Small intestine (tissue), 7 donors: Measurements from ENCODE around the gene KCTD2. TPM values are rescaled to one million over a fixed set of nuclear protein-coding genes. Genes with fewer than 3 reads are reported as not detected.
"Not testable (repeated sequence)": the region's sequence is repeated elsewhere in the genome, so short reads cannot be mapped to it uniquely, and the experiment has no call there.

Experiments
- DNase-seq, 2 donors: peaks; one replicate each; pipeline versions ENCODE4 v3.0.0 to v3.0.0-alpha.2; 2013
- FAIRE-seq: peaks from 2 replicates; lab custom pipeline; 2012; peaks lifted over from hg19 to GRCh38; lab: Jason Lieb, UNC
- H3K27ac ChIP-seq, 3 donors: one replicate each; pipeline ENCODE4 v1.5.1; 2013; ENCODE audit warnings: low read length in 2 of 3, mild to moderate bottlenecking in 2 of 3, control low read depth in 1 of 3, inconsistent platforms in 1 of 3, low read depth in 1 of 3, moderate library complexity in 1 of 3
- H3K27me3 ChIP-seq, 3 donors: one replicate each; pipeline ENCODE4 v1.6.1; 2013; ENCODE audit warnings: low read length in 3 of 3, inconsistent platforms in 1 of 3; ENCODE audit not compliant: control insufficient read depth in 3 of 3, insufficient read depth in 3 of 3
- H3K36me3 ChIP-seq, 3 donors: one replicate each; pipeline ENCODE4 v1.6.1; 2013; ENCODE audit warnings: low read length in 3 of 3, inconsistent platforms in 1 of 3, low read depth in 1 of 3, mild to moderate bottlenecking in 1 of 3, moderate library complexity in 1 of 3; ENCODE audit not compliant: control insufficient read depth in 3 of 3, insufficient read depth in 2 of 3
- H3K4me1 ChIP-seq, 3 donors: one replicate each; pipeline ENCODE4 v1.6.1; 2013; ENCODE audit warnings: low read length in 2 of 3, inconsistent platforms in 1 of 3, low read depth in 1 of 3, mild to moderate bottlenecking in 1 of 3, moderate library complexity in 1 of 3; ENCODE audit not compliant: control insufficient read depth in 3 of 3, insufficient read depth in 2 of 3
- H3K4me3 ChIP-seq, 3 donors: one replicate each; pipeline ENCODE4 v1.5.1; 2013; ENCODE audit warnings: low read length in 3 of 3, control low read depth in 1 of 3, inconsistent platforms in 1 of 3, low read depth in 1 of 3, mild to moderate bottlenecking in 1 of 3, moderate library complexity in 1 of 3
- H3K9me3 ChIP-seq, 2 donors: one replicate each; pipeline ENCODE4 v1.6.1; 2013; ENCODE audit warnings: low read depth in 1 of 2, low read length in 1 of 2; ENCODE audit not compliant: control insufficient read depth in 2 of 2, insufficient read depth in 1 of 2
- WGBS, 3 donors: extraction: QIAGEN DNeasy Blood & Tissue Kit; methylation state at CpG; one replicate each; pipeline ENCODE4 v1.1.7; 2013; 5-methylcytosine and 5-hydroxymethylcytosine counted together
- polyA plus RNA-seq, 4 donors: library from polyadenylated mRNA; stranded (reverse) in 3 of 4; unstranded in 1 of 4; fragments of 200-250 nt in 3 of 4; fragments of 120-200 nt in 1 of 4; gene quantifications; one replicate each; pipeline versions ENCODE4 v1.2.1 to v1.2.3, GENCODE V29; 2013
- donor health status: healthy with polysubstance abuse.
- donor health status: control.
- donor health status: control.
- donor health status: Bipolar disorder and iron deficiency.
- donor health status: healthy.

Gene KCTD2
- polyA plus RNA-seq, 4 donors, result 12.3 to 18.0 (median 13.7) TPM

DNA sequence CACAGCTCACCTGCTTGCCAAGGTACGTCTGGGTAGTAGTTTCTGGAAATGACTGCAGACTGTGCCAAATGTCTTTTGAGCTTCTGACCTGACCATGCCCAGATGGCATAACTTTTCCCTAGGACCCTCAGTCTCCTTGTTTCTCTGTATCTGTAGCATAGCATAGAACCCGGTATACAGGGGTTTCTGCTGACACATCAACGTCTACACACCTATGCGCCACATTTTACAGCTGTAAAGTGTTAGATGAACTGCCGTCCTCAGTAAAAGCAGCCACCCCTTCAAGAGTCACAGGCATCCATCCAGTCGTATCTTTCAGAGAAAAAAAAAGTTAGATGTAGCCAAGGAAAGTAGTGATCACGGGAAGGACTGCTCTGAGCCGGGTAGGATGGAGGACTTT, 17.4 kb downstream of the KCTD2 start:
- WGBS, 3 donors, result 79 to 87% (median 81%) methylated on average over 8 of the region's 8 CpGs
- no peak overlapping the region for H3K27ac ChIP-seq
- FAIRE-seq, result no peak

DNA sequence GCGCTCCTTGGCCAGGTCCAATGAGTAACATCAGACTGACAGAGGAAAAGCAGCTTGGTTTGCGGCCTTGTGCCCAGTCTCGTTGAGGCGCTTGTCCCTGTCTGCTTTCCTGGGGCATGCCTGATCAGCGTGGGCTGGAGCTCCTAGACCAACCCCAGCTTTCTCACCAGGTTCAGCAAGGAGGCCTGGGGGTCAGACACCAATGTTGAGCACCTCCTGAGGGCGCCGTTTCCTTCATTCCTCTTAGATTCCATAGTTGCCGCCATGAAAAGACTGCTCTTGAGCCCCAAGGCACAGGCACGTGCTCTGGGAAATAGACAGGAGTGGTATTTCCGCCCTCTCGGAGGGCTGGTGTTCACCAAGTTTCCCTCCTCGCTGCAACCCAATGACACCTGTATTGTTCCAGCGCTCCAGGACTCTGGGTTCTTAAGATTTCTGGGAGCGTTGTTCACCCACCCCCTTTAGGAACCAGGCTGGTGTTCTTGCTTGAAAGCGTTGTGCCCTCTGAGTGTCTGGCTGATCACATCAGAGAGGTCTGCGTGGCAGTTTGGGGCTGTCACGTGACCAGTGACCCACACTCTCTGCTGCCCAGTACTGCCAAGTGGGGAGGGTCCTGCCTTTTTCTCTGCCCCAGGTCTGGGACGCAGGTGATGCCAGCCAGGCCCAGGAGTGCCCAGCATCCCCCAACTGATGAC, 18.0 kb downstream of the KCTD2 start:
- H3K9me3 ChIP-seq, result no peaks in the 10 kb centered on the region
- H3K27me3 ChIP-seq, result no peaks in the 10 kb centered on the region
- DNase-seq (no peak), FAIRE-seq (no peak)
- H3K4me1 ChIP-seq, result no peaks in the 10 kb centered on the region
- H3K4me3 ChIP-seq, result no peak overlapping the region
- WGBS, 3 donors, result 93 to 97% (median 94%) methylated on average over 18 of the region's 18 CpGs
- H3K36me3 ChIP-seq, result peaks cover 7 to 51% (median 11%) of the 10 kb centered on the region in 3 donors
- no peak overlapping the region for H3K27ac ChIP-seq

More for the DNA sequence above, 17.4 kb downstream of the KCTD2 start:
- Histone ChIP-seq H3K4me1 (peaks cover 0 to 4% (median 0%) of the 10 kb centered on the region in 3 donors), H3K36me3 (peaks cover 7 to 56% (median 12%) of the 10 kb centered on the region in 3 donors), H3K4me3 (no peak overlapping the region), H3K9me3 (no peaks in the 10 kb centered on the region), H3K27me3 (no peaks in the 10 kb centered on the region)
- no peak for DNase-seq

DNA sequence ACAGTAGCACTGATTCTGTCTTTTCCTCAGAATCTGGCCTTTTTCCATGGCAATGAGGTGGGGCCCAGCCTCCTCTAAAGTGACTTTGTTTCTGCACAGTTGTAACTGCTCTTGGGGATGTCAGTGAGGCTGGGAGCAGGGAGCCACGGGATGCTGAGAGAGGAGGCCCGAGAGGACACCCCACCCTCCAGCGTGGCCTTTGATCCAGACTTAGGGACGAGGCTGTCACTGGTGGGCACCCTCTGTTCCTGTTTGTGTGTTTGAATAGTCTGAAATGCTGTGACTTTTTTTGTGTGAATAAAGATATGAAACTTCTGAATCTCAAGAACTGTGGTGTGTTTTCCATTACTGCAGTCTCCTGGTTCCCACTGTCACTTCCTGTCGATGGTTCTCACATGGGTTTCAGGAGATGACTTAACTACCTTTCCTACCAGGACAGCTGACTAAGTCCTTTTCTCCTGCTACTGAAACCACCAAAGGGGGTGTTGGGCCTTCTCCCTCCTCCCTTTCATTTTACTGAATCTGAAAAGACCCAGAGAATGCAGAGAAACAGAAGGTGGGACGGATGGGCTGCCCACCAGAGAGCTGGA, 18.6 kb downstream of the KCTD2 start:
- no peak for FAIRE-seq
- 65 to 68% (median 65%) methylated on average over 6 of the region's 6 CpGs for WGBS, 3 donors
- no peak overlapping the region for H3K27ac ChIP-seq

DNA sequence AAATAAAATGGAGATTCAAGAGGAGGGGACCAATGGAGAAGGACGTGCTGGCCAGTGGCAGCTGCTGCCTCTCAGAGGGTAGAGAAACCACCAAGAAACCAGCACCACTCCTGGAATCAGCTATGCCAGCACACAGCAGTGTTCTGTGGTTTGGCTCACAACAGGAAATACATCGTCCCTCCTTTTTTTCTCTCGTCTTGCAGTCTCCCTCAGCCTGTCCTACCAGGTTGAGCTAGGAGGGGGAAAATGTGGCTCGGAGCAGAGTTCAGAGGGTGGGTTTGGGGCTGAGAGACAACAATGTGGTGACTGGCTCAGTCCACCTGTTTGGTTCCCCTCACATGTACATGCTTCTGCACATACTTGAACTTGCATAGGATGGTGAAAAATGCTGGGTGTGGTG, 20.8 kb downstream of the KCTD2 start:
- no peaks in the 10 kb centered on the region for H3K4me1 ChIP-seq
- FAIRE-seq, result no peak
- no peak for DNase-seq
- H3K9me3 ChIP-seq, result no peaks in the 10 kb centered on the region
- peaks cover 2 to 28% (median 3%) of the 10 kb centered on the region in 3 donors for H3K36me3 ChIP-seq
- WGBS, 3 donors, result 57 to 75% (median 60%) methylated on average over 4 of the region's 4 CpGs
- H3K27me3 ChIP-seq, result no peaks in the 10 kb centered on the region
- no peak overlapping the region for H3K4me3 ChIP-seq
- no peak overlapping the region for H3K27ac ChIP-seq

More for the DNA sequence above, 18.6 kb downstream of the KCTD2 start:
- Histone ChIP-seq H3K9me3 (no peaks in the 10 kb centered on the region), H3K27me3 (no peaks in the 10 kb centered on the region), H3K4me3 (no peak overlapping the region), H3K4me1 (no peaks in the 10 kb centered on the region), H3K36me3 (peaks cover 3 to 48% (median 9%) of the 10 kb centered on the region in 3 donors)
- DNase-seq, result no peak

- no peak overlapping the region for H3K4me3 ChIP-seq
- peaks cover 0 to 19% (median 3%) of the 10 kb centered on the region in 3 donors for H3K36me3 ChIP-seq
- FAIRE-seq (no peak), DNase-seq (no peak)
- peaks cover 0 to under 1% (median 0%) of the 10 kb centered on the region in 3 donors for H3K4me1 ChIP-seq
- no peak overlapping the region for H3K27ac ChIP-seq
- WGBS, 3 donors, result 80 to 85% (median 83%) methylated on average over 8 of the region's 8 CpGs
- no peaks in the 10 kb centered on the region for H3K27me3 ChIP-seq
- H3K9me3 ChIP-seq, result no peaks in the 10 kb centered on the region
Observed at GRCh38 chr17:75068750-75069149, 21.7 kb downstream of the KCTD2 start.

DNA sequence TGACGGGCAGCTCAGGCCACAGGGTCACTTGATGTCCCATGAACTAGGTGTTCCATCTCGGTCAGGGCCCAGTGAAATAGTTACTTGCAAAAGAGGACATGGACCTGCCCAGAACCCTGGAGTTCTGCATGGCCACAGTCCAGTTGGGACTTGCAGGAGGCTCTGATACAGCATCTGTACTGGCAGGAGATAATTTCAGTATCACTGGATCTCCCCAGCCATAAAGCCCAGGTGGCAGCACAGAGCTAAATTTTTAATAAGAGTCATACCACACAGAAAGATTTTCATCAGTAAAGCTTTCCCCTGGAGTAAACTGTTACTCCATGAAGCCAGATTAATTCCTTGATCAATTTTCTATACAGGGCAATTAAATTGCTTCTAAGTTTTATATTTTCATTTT, 22.8 kb downstream of the KCTD2 start:
- no peak overlapping the region for H3K27ac ChIP-seq
- peaks cover 0 to 8% (median 0%) of the 10 kb centered on the region in 3 donors for H3K4me1 ChIP-seq
- DNase-seq, result peak; percentile 20 to 55
- no peaks in the 10 kb centered on the region for H3K9me3 ChIP-seq
- H3K4me3 ChIP-seq, result no peak overlapping the region
- no peak for FAIRE-seq
- 70 to 90% (median 88%) methylated on average over 2 of the region's 2 CpGs for WGBS, 3 donors
- H3K27me3 ChIP-seq, result no peaks in the 10 kb centered on the region
- peaks cover 0 to 8% (median 0%) of the 10 kb centered on the region in 3 donors for H3K36me3 ChIP-seq

GRCh38 chr17:75071478-75072271, 24.6 kb downstream of the KCTD2 start:
- DNase-seq, result not testable (repeated sequence)
- 86 to 95% (median 88%) methylated on average over 8 of the region's 8 CpGs for WGBS, 3 donors

GRCh38 chr17:75072909-75073308, 25.9 kb downstream of the KCTD2 start:
- not testable (repeated sequence) for DNase-seq, H3K27me3 ChIP-seq, H3K9me3 ChIP-seq, H3K36me3 ChIP-seq, H3K27ac ChIP-seq, FAIRE-seq, H3K4me3 ChIP-seq
- H3K4me1 ChIP-seq, result peaks cover 0 to 17% (median 3%) of the 10 kb centered on the region in 3 donors
- 93 to 99% (median 97%) methylated on average over 5 of the region's 5 CpGs for WGBS, 3 donors

More at GRCh38 chr17:75071478-75072271, 24.6 kb downstream of the KCTD2 start:
- not testable (repeated sequence) for H3K27ac ChIP-seq, H3K4me1 ChIP-seq, H3K4me3 ChIP-seq, H3K9me3 ChIP-seq, H3K36me3 ChIP-seq, H3K27me3 ChIP-seq, FAIRE-seq
